Hematopoietic multipotent progenitor cell (in vitro differentiated cells): ENCODE data around the gene PTPN4. TPM values are rescaled to one million over a fixed set of nuclear protein-coding genes. Genes with fewer than 3 reads are reported as not detected.
"Not testable (repeated sequence)": the region's sequence is repeated elsewhere in the genome, so short reads cannot be mapped to it uniquely, and the experiment has no call there.

Experiments
- DNase-seq, 3 donors: peaks; one replicate each; pipeline ENCODE4 v3.0.0-alpha.2; 2011 to 2015; ENCODE audit warnings: low read depth in 2 of 3, low spot score in 2 of 3
- total RNA-seq: library from RNA; depleted of rRNA; stranded (reverse); fragments of >200 nt; gene quantifications from one replicate; pipeline ENCODE4 v1.2.3, GENCODE V29; 2012

PTPN4 gene
- total RNA-seq, 1 donor: 32.0 TPM

GRCh38 chr2:119801040-119801439, 41.3 kb downstream of the PTPN4 start:
- DNase-seq: no peak

- DNase-seq: not testable (repeated sequence)
Measured at GRCh38 chr2:119801989-119802388, 42.3 kb downstream of the PTPN4 start.

GRCh38 chr2:119803101-119803500, 43.4 kb downstream of the PTPN4 start:
- DNase-seq: no peak

GRCh38 chr2:119804409-119804808, 44.7 kb downstream of the PTPN4 start:
- not testable (repeated sequence) for DNase-seq

- DNase-seq: no peak
Measured at GRCh38 chr2:119808516-119809147, 48.9 kb downstream of the PTPN4 start.

- DNase-seq: no peak
Measured at GRCh38 chr2:119809339-119810048, 49.8 kb downstream of the PTPN4 start.

GRCh38 chr2:119810049-119810630, 50.4 kb downstream of the PTPN4 start:
- no peak for DNase-seq

GRCh38 chr2:119814216-119814615, 54.5 kb downstream of the PTPN4 start:
- DNase-seq: no peak

GRCh38 chr2:119818792-119819191, 59.1 kb downstream of the PTPN4 start:
- no peak for DNase-seq

GRCh38 chr2:119819846-119820245, 60.1 kb downstream of the PTPN4 start:
- DNase-seq: no peak

GRCh38 chr2:119820275-119820674, 60.6 kb downstream of the PTPN4 start:
- no peak for DNase-seq

- no peak for DNase-seq
Measured at GRCh38 chr2:119821266-119821665, 61.5 kb downstream of the PTPN4 start.

- DNase-seq: peak in 2 of 3 donors; percentile 43 to 69
Measured at GRCh38 chr2:119823734-119824334, 64.1 kb downstream of the PTPN4 start.

- peak in 2 of 3 donors; percentile 49 to 72 for DNase-seq
Measured at GRCh38 chr2:119826370-119826961, 66.7 kb downstream of the PTPN4 start.

GRCh38 chr2:119827866-119828507, 68.3 kb downstream of the PTPN4 start:
- no peak for DNase-seq

GRCh38 chr2:119836455-119837142, 76.9 kb downstream of the PTPN4 start:
- DNase-seq: no peak

- DNase-seq: no peak
Measured at GRCh38 chr2:119837350-119837749, 77.6 kb downstream of the PTPN4 start.

- no peak for DNase-seq
Measured at GRCh38 chr2:119837759-119838158, 78.0 kb downstream of the PTPN4 start.

- DNase-seq: no peak
Measured at GRCh38 chr2:119838179-119838578, 78.5 kb downstream of the PTPN4 start.

- DNase-seq: no peak
Measured at GRCh38 chr2:119841550-119841949, 81.8 kb downstream of the PTPN4 start.
